ENCODE data around the gene VWA2.

VWA2 gene

DNA sequence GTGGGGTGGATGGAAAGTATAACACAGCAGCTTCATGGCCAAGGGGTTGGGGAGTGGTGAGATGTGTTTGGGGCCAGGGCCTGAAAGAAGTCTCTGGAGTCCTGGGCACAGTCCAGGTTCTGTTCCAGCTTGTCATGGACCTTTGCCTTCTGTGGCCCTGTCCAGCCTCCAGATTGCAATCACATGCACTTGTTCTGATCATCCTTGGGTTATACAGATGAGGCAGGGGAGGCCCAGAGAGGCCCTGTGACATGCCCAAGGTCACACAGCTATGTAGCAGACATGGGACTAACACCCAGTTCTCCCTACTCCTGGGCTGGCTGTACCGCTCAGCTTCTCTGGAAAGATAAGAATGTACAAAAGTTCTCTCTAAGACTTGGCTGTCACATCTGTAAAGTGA is 11.7 kb downstream of the VWA2 start:
- no peak for DNase-seq

DNA sequence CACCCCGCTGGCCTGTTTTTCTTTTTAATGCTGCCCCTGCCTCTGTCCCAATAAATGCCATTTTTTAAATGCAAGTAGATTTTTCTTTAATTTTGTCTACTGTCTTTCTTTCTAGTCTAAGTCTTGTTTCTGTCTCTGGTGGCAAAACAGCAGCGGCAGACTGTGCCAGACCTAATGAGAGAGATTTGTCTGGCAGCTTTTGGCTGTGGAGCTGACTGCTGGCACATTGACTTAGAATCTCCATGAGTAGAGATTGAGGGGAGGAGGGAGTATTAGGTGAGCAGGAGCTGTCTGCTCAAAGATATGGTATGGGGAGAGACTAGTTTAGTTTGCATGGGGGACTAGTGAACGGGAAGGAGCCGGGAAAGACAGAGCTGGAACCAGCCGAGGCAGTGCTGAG is 13.0 kb downstream of the VWA2 start:
- no peak for DNase-seq

DNA sequence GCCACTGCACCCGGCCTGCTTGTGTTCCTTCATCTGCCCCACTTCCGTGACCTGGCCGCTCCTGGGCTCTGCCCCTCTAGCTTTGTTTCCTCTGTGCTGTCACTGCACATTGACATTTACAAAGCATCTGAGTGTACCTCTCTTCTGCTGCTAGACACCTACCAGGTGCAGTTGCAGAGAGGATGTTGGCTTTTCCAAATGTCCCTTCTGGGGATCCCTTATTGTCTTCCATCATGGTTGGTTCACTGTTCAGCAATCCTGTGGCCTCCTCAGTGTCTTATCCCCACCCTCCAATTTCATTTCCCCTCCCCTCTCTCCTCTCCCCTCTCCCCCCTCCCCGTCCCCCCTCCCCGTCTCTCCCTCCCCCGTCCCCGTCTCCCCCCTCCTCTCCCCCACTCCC is 13.8 kb downstream of the VWA2 start:
- DNase-seq: no peak

DNA sequence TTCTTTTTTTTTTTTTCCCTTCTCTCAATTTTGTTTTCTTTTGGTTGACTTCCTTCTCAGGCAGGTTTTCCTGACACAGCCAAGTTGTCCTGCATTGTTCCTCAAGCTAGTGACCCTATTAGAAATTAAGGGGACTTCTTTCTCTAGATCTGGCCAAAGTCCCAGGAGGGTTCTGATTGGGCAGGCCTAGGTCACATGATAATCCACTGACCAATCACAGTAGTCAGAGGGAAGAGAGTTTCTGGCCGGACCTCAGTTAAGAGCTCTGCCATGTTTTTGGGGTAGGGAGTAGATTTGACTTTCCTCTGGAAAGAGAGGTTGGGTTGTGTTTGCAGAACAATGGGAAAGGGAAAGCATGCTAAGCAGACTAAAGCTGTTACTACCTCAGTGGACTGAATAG is 16.2 kb downstream of the VWA2 start:
- no peak for DNase-seq

DNA sequence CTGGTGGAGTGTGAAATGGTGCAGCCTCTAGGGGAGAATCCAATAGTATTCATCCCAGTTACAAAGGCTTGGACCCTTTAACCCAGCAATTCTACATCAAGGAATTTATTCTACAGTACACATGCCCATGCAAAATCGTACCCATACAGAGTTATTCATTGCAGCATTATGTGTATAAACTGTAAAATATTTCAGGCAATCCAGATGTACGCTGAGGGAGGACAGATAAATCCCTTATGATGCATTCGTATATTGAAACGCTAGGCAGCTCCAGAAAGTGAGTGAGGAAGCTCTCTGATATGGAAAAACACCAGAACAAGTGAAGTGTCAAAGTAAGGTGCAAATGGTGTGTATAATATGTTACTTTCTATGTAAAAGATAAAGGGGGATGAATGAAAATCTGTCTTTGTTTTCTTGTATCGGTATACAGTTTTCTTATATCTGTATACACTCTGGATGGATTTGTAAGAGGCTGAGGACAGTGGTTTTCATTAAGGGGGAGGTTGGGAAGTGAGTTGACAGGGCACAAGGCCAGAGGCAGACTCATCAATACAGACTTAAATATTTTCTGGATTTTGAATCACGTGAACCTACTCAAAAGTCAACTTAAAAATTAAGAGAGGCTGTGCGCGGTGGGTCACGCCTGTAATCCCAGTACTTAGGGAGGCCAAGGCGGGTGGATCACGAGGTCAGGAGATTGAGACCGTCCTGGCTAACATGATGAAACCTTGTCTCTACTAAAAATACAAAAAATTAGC is 17.1 kb downstream of the VWA2 start:
- no peak for DNase-seq

DNA sequence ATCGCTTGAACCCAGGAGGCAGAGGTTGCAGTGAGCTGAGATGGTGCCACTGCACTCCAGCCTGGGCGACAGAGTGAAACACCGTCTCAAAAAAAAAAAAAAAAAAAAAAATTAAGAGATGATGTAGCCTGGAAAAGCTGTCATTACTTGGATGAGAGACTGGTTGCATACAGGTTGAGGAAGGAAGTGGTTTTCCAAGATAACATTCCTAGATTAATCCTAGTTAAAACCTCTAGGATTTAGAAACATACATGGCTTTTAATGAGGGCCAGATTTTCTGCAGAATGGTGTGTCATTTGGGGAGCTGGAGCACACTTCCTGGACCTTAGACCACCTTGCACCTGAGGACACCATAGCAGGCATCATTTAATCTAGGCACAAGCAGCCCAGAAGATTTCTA is 17.8 kb downstream of the VWA2 start:
- DNase-seq: no peak

DNA sequence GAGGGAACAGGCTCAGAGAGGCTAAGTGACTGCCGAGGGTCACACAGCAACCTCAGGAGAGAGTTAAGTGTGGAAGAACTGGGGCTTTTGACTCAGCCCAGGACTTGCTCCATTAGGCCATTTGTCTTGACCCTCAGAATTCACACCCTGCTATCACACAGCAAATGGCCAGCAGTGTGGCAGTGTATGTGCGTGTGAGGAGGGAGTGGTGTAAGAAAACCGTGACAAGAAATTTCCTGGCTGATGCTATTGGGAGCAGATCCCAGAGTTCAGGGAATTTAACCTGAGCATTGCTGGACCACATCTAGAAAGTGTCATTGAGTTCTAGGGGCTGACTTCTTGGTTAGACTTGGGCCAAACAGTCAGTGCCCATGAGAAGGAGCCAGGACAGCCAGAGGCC is 18.4 kb downstream of the VWA2 start:
- DNase-seq: no peak

DNA sequence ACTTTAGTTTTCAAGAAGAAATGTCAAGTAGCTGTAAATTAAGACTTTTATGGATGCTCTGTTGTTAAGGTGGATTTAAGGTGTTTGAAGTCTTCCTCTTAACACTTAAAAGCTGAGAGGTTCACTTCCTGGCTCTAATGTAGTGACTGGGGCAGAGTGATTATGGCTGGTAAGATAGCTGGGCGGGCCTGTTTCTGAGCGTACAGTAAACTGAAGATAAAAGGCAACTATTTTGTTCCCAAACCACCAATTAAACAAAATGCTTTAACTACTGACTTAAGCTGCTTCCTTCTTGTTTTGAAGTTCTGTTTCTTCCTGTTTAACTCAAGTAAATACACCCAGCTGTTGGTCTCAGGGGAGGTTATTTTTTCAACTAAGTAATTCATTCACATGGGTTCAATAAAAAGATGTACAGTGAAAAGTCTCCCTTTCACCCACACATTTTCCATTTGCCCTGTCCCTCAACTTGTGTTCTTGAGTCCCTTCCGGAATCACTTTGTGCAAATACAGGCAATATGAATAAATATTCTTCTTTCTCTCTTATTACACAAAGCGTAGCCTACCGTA is 19.3 kb downstream of the VWA2 start:
- no peak for DNase-seq

DNA sequence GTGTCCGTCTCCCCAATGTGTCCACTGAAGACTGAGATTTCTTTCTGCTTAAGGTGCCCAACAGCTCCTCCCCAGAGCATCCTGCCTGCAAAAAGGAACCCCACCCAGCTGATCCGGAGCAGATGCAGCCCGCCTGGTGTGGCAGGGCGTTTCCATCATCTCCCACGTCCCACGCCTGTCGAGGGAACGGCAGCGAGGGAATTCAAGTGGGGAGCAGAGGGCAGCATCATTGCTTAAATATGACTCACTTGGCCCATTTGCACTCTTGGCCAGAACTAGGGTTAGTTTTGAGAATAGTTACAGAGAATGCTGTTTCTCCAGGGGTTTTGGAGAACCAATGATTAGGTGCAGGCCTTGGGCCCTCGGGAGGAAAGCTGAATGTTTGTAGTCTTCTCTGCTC is 20.8 kb downstream of the VWA2 start:
- no peak for DNase-seq

DNA sequence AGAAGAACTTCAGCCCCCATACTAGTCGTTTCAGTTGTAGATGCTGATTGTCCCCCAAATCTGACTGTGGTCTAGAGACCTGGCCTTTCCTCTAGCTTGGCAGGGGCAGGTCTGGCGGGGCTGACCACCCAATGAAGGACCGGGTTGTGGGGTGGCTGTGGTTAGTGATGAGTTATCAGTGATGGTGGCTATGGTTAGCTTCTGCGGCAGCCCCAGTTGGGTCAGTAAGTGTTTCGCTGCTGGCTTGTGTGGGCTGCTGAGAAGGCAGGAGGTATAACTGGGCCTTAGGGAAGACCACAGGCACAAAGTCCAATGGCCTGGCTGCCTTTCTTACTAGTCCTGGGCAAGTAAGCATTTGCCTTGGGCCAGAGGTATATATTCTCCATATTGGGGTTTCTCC is 21.3 kb downstream of the VWA2 start:
- no peak for DNase-seq

DNA sequence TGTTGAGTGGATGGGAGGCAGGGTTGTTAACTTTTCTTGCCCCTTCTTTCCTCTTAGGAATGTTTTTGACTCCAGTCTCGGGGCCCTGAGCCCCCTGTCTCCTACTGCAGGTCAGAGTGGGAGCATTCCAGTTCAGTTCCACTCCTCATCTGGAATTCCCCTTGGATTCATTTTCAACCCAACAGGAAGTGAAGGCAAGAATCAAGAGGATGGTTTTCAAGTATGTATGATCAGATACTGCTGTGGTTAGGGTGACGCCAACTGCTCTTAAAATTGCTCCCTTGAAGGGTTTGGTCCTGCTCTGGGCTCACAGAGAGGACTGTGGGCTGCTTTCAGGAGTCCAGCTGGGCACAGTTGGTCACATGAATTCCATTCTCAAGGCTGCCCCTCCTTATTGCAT is 22.0 kb downstream of the VWA2 start:
- DNase-seq: no peak

DNA sequence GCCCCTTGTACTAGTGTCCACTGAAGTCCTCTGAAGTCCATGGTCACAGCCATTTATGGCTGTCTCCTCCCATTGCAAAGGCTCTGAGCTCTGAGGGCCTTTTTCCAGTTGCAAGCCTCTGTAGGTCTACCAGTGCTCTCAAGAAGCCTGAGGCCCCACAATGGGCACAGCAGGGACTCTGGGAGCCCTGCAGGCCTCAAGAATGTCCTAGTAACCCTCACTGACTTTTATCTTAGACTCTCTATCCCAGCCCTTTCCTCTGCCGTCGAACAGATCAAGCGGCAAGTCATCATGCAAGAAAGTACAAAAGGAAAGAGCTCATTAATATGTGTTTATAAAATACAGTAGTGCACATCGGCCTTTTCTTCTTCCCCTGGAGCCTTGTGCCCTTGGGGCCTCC is 23.4 kb downstream of the VWA2 start:
- DNase-seq: no peak

DNA sequence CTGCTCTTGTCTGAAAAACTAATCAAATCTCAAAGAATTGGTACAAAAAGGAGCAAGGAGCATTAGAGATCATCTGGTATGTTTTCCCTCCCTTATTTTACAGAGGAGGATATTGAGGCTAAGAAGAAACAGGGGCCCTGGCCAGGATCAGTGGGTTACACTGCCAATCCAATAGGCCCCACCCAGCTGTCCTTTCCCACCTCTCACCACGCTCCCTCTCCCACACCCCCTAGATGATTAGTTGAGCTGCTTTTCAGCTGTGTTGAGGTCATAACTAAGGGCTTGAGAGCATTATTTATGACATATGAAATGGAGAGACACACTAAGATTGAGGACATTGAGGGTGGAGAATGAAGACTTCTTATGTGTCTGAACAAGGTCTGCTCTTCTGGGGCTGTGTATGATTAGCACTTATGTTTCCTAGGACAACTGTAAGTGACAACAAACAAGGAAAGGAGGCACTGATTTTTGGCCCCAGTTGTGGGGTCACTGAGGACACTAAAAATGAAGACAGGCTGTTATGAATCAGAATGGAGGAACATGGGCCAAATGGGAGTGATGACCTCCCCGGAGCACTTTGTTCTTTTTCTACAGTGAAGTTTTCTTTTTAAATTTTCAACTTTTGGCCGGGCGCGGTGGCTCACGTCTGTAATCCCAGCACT is 26.5 kb downstream of the VWA2 start:
- no peak for DNase-seq

DNA sequence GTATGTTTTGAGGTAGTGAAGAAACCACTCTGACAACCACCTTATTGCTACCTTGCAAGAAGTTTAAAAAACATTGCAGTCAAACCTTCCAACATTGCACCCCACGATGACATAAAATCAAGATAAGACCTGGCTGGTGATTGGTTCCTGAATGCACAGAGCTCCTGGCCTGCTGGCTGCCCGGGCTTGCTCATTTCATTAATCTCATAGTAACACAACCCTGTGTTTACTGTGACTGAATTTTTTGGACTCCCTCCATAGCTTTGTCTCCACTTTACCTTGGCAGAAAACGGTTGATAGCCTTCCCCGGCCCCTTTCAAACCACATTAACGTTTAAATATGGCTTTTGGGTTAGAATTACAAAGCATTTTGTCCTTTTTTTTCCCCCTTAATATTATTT is 27.5 kb downstream of the VWA2 start:
- DNase-seq: no peak

DNA sequence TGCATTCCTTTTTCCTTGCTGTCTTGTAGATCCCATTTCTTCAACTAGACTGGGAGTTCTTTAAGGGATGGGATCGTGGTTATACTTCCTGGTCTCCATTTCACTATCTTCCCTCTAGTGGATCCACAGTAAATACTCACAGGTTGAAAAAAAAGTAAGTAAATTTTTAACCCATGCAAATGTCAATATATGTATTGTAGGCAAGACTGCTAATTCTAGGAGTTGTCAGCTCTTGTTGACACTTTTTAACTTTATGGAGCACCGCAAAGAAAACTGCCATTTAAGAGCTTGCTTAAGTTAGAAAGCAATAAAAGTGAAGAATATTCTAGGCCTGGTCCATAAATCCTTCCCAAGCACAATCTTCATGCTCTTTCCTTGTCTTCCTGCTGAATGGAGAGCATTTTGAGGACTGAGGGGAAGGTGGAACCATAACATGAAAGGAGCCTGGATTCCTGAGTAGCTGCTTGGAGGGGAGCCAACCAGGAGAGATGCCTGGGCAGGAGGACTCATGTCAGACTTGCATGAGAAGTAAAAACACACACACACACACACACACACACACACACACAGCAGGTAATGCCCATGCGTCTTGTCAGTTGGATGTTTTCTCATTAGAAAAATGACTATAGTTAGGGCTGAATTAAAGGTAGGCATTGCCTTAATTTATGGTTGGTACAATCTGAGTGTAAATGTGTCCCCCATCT is 32.2 kb downstream of the VWA2 start:
- no peak for DNase-seq

DNA sequence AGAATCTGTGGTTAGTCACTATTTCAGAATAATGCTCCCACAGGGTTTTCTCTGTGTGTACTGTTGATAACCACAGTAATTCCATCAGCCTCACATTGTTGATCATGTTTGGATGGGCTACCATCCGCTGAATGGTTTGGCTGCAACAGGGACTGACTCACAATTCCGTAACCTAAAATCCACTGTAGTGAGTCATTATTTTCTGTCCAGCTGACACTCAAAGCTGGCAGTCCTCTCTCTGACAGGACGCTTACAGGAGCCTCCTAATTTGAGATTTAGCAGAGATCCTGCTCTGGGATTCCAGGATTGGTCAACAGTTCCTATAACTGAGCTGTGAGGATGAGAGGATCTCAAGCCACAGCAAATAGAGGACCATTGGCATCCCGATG is 32.7 kb downstream of the VWA2 start:
- no peak for DNase-seq

DNA sequence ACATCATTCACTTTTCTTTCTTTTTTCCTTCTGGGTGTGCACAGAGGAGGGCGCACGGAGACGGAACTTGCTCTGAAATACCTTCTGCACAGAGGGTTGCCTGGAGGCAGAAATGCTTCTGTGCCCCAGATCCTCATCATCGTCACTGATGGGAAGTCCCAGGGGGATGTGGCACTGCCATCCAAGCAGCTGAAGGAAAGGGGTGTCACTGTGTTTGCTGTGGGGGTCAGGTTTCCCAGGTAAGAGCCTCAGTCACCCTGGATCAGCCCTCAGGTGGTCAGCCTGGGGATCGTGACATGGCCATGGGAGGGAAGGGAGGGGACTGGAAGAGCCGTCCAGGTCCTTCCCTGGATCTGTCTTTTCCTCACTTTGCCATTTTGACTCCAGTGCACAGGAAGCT is 33.6 kb downstream of the VWA2 start:
- DNase-seq: no peak

DNA sequence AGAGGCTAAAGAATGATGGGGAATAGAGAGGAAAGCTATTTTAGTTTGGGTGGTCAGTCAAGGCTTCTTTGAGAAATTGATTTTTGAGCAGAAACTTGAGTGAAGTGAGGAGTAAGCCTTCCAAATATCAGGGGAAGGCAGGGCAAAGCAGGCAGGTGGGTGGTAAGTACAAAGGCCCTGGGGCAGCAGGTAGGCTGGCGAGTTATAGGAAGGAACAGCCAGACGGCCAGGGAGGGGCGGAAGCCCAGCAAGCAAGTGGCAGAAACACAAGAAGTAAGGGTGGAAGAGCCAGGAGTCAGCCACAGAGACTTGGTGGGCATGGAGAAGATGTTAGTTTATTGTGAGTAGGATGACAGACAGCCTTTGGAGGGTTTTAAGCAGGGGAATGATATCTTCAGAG is 34.9 kb downstream of the VWA2 start:
- no peak for DNase-seq

DNA sequence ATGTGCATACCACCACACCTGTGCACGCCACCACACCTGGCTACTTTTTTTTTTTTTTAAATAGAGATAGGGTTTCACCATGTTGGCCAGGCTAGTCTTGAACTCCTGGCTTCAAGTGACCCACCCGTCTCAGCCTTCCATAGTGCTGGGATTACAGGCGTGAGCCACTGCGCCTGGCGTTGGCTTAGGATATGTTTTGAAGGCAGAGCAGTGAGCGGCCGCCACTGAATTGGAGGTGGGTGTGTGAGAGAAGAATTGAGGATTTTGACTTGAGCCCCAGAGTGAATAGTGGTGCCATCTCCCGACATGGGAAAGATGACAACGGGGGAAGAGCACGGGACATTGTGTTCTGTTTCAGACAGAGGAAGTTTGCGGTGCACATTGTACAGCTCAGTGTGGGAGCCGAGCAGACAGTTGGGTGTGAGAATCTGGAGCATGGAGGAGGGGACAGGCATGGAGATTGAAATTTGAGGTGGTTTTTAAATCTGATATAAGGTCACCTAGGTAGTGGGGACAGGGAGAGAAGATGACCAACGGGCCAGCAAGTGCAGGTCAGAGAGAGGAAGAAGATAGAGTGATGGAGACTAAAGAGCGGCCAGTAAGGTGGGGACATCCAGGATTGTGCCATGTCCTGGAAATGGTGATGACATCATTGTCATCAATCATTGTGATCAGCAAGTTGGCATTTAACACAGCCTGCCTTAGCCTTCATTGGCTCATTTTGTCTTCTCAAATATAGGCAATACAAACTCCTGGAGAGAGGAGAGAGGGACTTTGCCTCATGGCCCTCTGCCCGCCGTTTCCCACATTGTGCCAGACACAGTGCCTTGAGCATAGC is 35.8 kb downstream of the VWA2 start:
- no peak for DNase-seq

DNA sequence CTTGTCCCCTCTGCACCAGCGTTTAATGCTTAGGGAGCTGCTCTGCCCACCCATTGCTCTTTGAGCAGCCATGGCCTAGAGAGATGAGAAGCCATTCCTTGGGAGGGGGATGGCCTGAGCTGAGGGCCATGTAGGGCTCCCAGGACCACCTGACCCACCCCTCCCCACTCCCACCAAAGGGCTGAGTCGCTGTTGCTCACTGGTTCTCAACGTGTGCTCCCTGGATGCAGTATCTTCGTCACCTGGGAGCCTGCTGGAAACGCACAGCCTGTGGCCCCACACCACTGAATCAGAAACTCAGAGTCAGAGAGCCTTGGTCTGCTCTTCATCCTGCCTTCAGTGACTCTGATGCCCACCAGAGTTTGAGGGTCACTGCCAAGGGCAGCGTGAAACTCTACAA is 37.0 kb downstream of the VWA2 start:
- DNase-seq: no peak

DNA sequence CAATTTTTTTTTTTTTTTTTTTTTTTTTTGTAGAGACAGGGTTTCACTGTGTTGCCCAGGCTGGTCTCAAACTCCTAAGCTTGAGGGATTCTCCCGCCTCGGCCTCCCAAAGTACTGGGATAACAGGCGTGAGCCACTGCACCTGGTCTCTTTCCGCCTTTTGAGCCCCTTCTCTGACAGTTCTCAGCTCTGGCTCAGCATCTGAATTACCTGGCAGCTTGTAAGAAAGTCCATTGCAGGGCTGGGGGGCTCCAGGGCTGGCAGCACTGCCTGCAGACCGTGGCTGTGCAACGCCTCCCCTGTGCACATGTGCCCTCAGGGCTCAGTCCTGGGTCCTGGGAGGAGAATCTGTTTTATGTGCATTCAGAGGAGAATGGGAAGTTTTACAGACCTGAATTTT is 37.6 kb downstream of the VWA2 start:
- DNase-seq: no peak

DNA sequence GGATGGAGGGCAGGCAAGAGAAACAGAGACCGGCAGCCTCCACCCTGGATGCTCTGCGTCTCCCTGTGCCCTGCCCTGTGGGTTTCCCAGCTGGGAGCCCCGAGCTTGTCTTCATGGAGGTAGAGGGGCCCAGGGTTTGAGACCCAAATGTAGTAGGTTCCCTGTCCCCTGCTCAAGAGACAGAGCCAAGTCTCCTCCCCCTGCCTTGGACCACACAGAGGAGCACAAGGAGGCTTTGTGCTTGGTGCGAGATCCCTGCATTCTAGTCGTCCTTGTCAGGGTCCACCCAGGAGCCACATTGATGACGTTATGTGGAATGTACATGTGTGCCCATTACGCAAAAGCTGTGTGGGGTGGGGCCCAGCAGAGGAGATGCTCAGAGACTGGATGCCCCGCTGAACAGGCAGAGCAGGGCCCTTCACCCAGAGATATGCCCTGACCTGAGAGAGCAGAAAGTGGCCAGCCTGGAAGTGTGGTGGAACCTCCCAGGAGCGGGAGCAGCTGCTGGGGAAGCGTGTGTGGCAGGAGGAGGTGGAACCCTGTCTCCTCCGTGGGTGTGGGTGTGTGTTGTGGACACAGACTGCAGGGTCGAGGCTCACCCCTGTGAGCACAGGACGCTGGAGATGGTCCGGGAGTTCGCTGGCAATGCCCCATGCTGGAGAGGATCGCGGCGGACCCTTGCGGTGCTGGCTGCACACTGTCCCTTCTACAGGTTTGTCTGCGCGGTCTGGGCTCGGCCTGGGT is 39.3 kb downstream of the VWA2 start:
- no peak for DNase-seq

DNA sequence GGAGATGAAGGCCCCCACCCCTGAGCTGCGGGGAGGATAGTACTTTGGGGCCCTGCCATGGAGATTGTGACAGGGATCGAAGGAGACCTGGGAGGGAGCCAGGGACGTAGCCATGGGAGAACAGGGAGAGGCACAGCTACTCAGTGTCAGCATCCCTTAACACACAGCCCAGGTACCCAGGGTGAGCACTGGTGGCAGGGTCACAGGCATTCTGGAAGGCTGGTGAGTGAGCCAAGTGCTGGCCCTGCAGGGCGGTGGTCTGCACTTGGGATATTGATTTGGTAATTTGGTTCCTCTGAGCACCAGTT is 39.8 kb downstream of the VWA2 start:
- no peak for DNase-seq

Data from stimulated activated CD4-positive, alpha-beta T cell treated with anti-CD3 and anti-CD28 coated beads, Interleukin-2, amount 100 ng/mL, for 48 hours (primary cell).